PC-9 (cell line): ENCODE data around the gene SLC6A3.

Source experiments
- CTCF ChIP-seq: fragments of 200-600 bp; sonication (generic); conservative IDR thresholded peaks from 2 replicates; pipeline ENCODE4 v1.6.1; 2017; ENCODE audit warnings: mixed run types, antibody characterized with exemption, mild to moderate bottlenecking, moderate library complexity
- EZH2 ChIP-seq: fragments of 200-600 bp; sonication (generic); IDR thresholded peaks from 2 replicates; pipeline ENCODE4 v1.8.0; 2017; ENCODE audit warnings: antibody characterized with exemption, low read depth

DNA sequence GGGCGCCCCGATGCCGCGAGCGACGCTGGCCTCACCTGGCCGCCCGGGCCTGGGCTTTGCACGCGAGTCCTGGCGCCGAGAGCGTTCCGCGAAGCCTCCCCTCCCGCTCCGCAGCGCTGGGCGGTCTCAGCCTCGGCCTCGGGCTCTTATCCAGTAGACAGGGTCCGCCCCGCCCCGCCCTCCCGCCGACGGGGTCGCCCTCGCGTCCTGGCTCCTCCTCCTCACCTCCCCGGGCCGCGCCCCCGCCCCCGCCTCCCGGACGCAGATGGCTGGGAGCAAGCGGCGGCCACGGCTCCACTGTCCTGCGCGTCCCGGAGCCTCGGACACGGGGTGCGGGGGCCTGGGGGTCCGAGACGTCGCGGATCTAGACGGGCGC is at the start of gene SLC6A3:
- no peak for TF ChIP-seq EZH2
- no peak for TF ChIP-seq CTCF
